ENCODE results near the gene SLCO4A1. TPM values are rescaled to one million over a fixed set of nuclear protein-coding genes. Genes with fewer than 3 reads are reported as not detected.

SLCO4A1 gene
- polyA plus RNA-seq, 1 experiment, result 0.09 TPM

DNA sequence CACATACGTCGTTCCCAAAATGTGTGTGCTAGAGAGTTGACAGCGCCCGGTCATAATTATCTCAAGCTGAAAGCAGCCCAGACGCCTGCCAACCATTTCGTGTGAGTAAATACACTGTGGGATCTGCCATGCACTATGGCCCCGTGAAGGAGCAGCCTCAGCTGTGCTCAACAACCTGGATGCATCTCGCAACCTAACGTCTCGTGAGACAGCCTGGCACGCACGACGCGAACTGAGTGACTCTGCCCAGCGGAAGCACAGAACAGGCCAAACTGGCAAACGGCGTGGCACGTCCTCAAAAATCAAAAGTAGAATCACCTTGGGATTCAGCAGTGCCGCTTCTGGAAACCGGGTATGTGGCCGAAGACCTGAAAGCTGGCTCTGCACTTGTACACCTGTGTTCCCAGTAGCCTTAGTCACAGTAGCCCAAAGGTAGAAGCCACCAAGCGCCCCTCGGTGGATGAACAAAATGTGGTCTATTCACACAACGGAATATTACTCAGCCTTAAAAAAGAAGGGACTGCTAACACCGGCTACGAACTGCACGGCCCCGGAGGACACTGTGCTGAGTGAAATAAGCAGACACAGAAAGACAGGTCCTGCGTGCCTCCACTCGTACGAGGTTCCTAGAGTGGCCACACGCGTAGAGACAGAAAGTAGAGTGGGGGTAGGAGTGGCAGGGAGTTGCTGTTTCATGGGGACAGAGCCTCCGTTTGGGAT is 27.2 kb upstream of the SLCO4A1 start:
- TF ChIP-seq, protein P1, sequence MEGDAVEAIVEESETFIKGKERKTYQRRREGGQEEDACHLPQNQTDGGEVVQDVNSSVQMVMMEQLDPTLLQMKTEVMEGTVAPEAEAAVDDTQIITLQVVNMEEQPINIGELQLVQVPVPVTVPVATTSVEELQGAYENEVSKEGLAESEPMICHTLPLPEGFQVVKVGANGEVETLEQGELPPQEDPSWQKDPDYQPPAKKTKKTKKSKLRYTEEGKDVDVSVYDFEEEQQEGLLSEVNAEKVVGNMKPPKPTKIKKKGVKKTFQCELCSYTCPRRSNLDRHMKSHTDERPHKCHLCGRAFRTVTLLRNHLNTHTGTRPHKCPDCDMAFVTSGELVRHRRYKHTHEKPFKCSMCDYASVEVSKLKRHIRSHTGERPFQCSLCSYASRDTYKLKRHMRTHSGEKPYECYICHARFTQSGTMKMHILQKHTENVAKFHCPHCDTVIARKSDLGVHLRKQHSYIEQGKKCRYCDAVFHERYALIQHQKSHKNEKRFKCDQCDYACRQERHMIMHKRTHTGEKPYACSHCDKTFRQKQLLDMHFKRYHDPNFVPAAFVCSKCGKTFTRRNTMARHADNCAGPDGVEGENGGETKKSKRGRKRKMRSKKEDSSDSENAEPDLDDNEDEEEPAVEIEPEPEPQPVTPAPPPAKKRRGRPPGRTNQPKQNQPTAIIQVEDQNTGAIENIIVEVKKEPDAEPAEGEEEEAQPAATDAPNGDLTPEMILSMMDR (IDR thresholded peaks at IDR 0.05; ENCODE audit: low read depth, low read length), result no peak
- H3K9me3 ChIP-seq (ENCODE audit: control insufficient read depth, insufficient read depth, low read length), result peaks cover 9% of the 10 kb centered on the region
- CTCF ChIA-PET, result no interaction called here
- peaks cover 21% of the 10 kb centered on the region for H3K27me3 ChIP-seq (ENCODE audit: control insufficient read depth, insufficient read depth, low read length)
- POLR2A ChIA-PET, result no interaction called here
- DNase-seq (ENCODE audit: low read depth, low spot score), result no peak
- no peak overlapping the region for H3K27ac ChIP-seq (ENCODE audit: low read depth, low read length)
- no peak overlapping the region for H3K4me3 ChIP-seq (ENCODE audit: low read depth, low read length)

DNA sequence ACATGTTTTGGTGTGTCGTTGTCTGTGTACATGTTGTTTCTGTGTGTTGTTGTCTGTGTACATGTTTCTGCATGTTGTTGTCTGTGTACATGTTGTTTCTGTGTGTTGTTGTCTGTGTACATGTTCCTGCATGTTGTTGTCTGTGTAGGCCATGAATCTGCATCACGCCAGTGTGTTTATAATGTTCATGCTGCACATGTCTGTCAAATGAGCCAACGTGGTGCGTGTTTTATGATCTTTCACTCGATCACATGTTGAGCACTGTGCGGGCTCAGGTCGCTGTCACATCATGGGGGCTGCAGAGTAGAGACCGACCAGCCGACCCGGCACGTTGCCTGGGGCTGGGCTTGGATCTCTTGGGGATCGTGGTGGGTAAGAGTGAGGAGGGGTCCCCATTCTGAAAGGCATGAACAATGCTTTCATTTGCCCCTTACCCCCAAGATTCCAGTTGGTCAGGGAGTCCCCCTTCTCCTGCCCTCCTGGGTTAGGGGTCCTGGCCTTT is 26.5 kb upstream of the SLCO4A1 start:
- TF ChIP-seq, protein P1 (IDR thresholded peaks at IDR 0.05; ENCODE audit: low read depth, low read length), result no peak
- Histone ChIP-seq H3K27me3 (ENCODE audit: control insufficient read depth, insufficient read depth, low read length) (peaks cover 21% of the 10 kb centered on the region), H3K9me3 (ENCODE audit: control insufficient read depth, insufficient read depth, low read length) (peaks cover 6% of the 10 kb centered on the region), H3K27ac (ENCODE audit: low read depth, low read length) (no peak overlapping the region), H3K4me3 (ENCODE audit: low read depth, low read length) (no peak overlapping the region)
- ChIA-PET CTCF (no interaction called here), POLR2A (no interaction called here)
- DNase-seq (ENCODE audit: low read depth, low spot score), result no peak

DNA sequence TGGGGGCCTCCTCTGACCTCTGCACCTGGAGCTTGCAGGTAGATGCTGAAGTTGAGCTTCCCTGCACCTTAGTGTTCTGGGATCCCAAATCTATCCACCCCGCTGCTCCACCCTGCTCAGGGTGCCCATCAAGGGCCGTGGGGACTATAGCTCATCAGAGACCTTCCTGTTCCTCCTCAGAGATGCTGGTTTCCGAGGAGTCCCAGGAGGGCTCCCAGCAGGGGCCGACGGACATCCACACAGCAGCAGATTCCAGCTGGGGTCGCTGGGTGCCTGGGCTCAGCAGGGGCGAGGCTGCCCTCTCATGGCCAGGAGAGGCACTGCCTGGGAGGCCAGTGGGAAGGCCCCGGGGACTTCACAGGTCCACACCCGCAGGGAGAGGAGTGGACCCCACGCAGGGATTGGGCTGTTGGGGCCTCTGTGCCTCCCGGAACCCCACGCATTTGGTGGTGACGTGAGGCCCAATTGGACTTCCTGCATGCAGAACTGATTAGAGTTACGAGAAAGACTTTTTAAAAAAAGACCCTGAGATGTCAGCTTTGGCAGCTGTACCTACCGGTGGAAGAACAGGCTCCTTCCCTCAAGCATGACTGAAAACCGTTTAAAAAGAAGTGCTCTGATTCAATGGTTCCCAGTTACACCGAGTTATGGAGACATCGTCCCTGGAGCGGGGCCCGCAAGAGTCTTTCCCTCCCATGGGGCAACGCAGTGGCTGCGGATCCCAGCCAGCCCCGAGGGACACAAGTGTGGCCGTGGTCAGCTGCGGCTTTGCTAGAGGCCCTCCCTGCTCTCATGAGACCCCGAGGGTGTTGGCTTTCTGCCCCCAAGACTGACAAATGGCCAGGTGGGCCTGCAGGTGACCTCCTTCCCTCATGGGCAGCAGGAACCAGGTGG is 25.3 kb upstream of the SLCO4A1 start:
- H3K27ac ChIP-seq (ENCODE audit: low read depth, low read length), result no peak overlapping the region
- peak; percentile 21 for DNase-seq (ENCODE audit: low read depth, low spot score)
- ChIA-PET CTCF (interaction anchor here (0.7 to 3.1 kb wide), 14 partner anchors 8 to 316 kb away, joined by 3 to 18 read pairs (median 4); partner anchors contain the start of gene SLCO4A1), POLR2A (no interaction called here)
- TF ChIP-seq, protein P1 (IDR thresholded peaks at IDR 0.05; ENCODE audit: low read depth, low read length), result peak; percentile 94
- no peak overlapping the region for H3K4me3 ChIP-seq (ENCODE audit: low read depth, low read length)
- no peaks in the 10 kb centered on the region; the same call in 1 of the 2 replicates for H3K9me3 ChIP-seq (ENCODE audit: control insufficient read depth, insufficient read depth, low read length)
- H3K27me3 ChIP-seq (ENCODE audit: control insufficient read depth, insufficient read depth, low read length), result peaks cover 13% of the 10 kb centered on the region

- no peak for DNase-seq (ENCODE audit: low read depth, low spot score)
- ChIA-PET CTCF (interaction anchor here (1.3 to 3.1 kb wide), 2 partner anchors 13 to 118 kb away, joined by 3 to 18 read pairs; no protein-coding TSS in a partner anchor), POLR2A (no interaction called here)
- no peaks in the 10 kb centered on the region; the same call in 1 of the 2 replicates for H3K9me3 ChIP-seq (ENCODE audit: control insufficient read depth, insufficient read depth, low read length)
- TF ChIP-seq, protein P1 (IDR thresholded peaks at IDR 0.05; ENCODE audit: low read depth, low read length), result no peak
- no peak overlapping the region for H3K27ac ChIP-seq (ENCODE audit: low read depth, low read length)
- H3K27me3 ChIP-seq (ENCODE audit: control insufficient read depth, insufficient read depth, low read length), result peaks cover 13% of the 10 kb centered on the region
- H3K4me3 ChIP-seq (ENCODE audit: low read depth, low read length), result no peak overlapping the region
Observed at GRCh38 chr20:62617711-62618483, 24.4 kb upstream of the SLCO4A1 start.

All from AG04450 (cell line).